GM12865 (cell line): ENCODE results near the gene MRPL37.
"Not testable (repeated sequence)": the region's sequence is repeated elsewhere in the genome, so short reads cannot be mapped to it uniquely, and the experiment has no call there.

Source experiments
- DNase-seq: peaks from one replicate; pipeline ENCODE4 v3.0.0; 2010; ENCODE audit warnings: low read depth
- H3K4me3 ChIP-seq: 2 replicates; pipeline ENCODE4 v1.5.1; 2011; ENCODE audit warnings: mild to moderate bottlenecking, low read depth, low read length, control low read depth
- TF ChIP-seq, protein P1 (sequence below): IDR thresholded peaks from 2 replicates; pipeline ENCODE4 v1.5.1; 2011; ENCODE audit warnings: low read length, control low read depth, low read depth, inconsistent platforms; ENCODE audit not compliant: insufficient read depth; ENCODE audit errors: missing control alignments

Gene MRPL37

GRCh38 chr1:54165146-54165545 is 34.8 kb upstream of the MRPL37 start:
- H3K4me3 ChIP-seq = no peak overlapping the region
- TF ChIP-seq, protein P1, sequence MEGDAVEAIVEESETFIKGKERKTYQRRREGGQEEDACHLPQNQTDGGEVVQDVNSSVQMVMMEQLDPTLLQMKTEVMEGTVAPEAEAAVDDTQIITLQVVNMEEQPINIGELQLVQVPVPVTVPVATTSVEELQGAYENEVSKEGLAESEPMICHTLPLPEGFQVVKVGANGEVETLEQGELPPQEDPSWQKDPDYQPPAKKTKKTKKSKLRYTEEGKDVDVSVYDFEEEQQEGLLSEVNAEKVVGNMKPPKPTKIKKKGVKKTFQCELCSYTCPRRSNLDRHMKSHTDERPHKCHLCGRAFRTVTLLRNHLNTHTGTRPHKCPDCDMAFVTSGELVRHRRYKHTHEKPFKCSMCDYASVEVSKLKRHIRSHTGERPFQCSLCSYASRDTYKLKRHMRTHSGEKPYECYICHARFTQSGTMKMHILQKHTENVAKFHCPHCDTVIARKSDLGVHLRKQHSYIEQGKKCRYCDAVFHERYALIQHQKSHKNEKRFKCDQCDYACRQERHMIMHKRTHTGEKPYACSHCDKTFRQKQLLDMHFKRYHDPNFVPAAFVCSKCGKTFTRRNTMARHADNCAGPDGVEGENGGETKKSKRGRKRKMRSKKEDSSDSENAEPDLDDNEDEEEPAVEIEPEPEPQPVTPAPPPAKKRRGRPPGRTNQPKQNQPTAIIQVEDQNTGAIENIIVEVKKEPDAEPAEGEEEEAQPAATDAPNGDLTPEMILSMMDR = no peak
- no peak for DNase-seq

DNA sequence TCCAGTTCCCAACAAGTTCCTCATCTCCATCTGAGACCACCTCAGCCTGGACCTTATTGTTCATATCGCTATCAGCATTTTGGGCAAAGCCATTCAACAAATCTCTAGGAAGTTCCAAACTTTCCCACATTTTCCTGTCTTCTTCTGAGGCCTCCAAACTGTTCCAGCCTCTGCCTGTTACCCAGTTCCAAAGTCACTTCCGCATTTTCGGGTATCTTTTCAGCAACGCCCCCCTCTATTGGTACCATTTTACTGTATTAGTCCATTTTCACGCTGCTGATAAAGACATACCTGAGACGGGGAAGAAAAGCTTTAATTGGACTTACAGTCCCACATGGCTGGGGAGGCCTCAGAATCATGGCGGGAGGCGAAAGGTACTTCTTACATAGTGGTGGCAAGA is 33.6 kb upstream of the MRPL37 start:
- H3K4me3 ChIP-seq, DNase-seq: not testable (repeated sequence)

DNA sequence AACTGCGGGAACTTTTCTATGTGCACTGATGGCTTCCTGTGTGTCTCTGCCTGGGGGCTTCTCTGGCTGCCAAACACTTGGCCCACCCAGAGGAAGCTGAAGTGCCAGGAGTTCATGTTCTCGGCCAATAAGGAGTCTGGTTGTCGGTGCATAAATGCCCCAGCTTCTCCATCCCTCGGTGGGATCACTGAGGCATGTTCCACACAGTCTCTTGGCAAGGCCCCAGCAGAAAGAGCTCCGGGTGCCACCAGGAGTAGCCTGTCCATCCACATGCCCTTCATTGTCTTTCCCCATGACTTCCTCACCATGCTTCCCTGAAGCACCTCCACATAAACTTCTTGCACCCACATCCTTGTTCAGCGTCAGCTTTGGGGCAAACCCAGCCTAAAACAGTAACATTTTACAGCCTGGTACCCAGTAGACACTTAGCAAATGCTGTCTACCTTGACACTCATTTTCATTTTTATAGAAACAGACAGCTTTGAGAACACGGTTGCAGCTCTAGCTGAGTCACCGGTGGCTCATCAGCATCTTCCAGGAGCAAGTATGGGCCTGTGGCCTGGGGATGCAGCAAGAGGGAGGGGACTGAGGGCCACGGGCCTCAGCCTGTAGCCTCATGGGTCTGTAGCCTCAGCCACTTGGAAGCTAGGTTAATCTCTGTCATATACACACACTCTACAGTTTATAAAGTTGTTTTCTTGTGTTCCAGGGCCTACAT is 32.4 kb upstream of the MRPL37 start:
- TF ChIP-seq, protein P1 = no peak

GRCh38 chr1:54168206-54168965 is 31.6 kb upstream of the MRPL37 start:
- TF ChIP-seq, protein P1 = no peak
- no peak for DNase-seq
- no peak overlapping the region for H3K4me3 ChIP-seq

More for the DNA sequence above, 32.4 kb upstream of the MRPL37 start:
- no peak overlapping the region for H3K4me3 ChIP-seq
- no peak for DNase-seq

GRCh38 chr1:54169068-54169467 is 30.9 kb upstream of the MRPL37 start:
- no peak overlapping the region for H3K4me3 ChIP-seq
- TF ChIP-seq, protein P1 = no peak
- DNase-seq = no peak

DNA sequence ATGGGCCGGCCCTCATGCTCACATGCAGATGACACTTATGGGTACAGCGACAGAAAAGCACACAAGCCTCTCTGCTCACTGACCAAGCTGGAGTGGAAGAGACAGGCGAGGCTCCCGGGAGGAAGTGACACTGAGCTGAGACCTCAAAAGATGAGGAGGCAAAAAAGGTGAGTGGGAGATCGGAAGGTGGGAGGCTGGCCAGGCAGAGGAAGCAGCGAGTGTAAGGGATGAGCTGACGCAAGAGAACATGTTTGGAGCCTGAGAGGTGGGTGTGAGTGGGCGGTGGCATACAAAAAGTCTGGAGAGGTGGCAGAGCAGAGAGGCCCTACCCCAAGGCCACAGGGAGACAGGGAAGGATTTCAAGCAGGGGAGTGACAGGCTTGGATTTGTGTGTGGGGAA is 29.0 kb upstream of the MRPL37 start:
- no peak for DNase-seq
- no peak overlapping the region for H3K4me3 ChIP-seq
- TF ChIP-seq, protein P1 = no peak

DNA sequence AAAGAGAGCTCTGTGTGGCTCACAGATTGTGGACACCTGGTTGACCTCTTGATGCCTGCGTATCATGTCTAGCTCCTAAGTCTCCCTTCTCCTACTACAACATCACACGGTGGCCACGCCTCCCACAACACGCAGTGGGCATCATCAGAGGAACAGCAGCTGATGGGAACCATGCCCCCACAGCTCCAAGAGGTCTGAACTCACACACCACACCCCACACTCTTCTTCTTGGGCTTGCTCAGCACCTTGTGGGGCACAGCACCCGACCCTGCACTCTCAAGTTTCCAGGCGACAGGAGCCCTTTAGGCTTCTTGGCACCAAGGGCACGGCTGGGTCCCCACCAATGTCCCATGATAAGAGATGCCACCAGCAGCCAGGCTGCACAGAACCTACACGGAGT is 28.4 kb upstream of the MRPL37 start:
- DNase-seq = no peak
- TF ChIP-seq, protein P1 = no peak
- no peak overlapping the region for H3K4me3 ChIP-seq
